AG10803 (cell line): ENCODE results near the gene EIF4G3.

Experiments
- DNase-seq: peaks from one replicate; pipeline ENCODE4 v3.0.0; 2010; ENCODE audit warnings: low read depth
- H3K4me3 ChIP-seq: 2 replicates; pipeline ENCODE4 v1.5.1; 2011; ENCODE audit warnings: mild to moderate bottlenecking, low read length, control low read depth
- CTCF ChIP-seq: conservative IDR thresholded peaks from 2 replicates; pipeline ENCODE4 v1.5.1; 2011; ENCODE audit warnings: mild to moderate bottlenecking, low read length, control low read depth, inconsistent platforms

Gene EIF4G3

GRCh38 chr1:21115098-21115760 is 61.5 kb downstream of the EIF4G3 start:
- H3K4me3 ChIP-seq, result no peak overlapping the region
- no peak for DNase-seq
- TF ChIP-seq CTCF, result no peak

GRCh38 chr1:21114431-21114830 is 62.3 kb downstream of the EIF4G3 start:
- TF ChIP-seq CTCF, result no peak
- H3K4me3 ChIP-seq, result no peak overlapping the region
- no peak for DNase-seq

GRCh38 chr1:21110163-21110562 is 66.5 kb downstream of the EIF4G3 start:
- H3K4me3 ChIP-seq, result no peak overlapping the region
- DNase-seq, result no peak
- TF ChIP-seq CTCF, result no peak

GRCh38 chr1:21106709-21107108 is 70.0 kb downstream of the EIF4G3 start:
- TF ChIP-seq CTCF, result no peak
- DNase-seq, result no peak
- no peak overlapping the region for H3K4me3 ChIP-seq

- no peak for DNase-seq
- no peak for TF ChIP-seq CTCF
- no peak overlapping the region for H3K4me3 ChIP-seq
Observed at GRCh38 chr1:21106238-21106637, 70.5 kb downstream of the EIF4G3 start.

GRCh38 chr1:21105807-21106206 is 70.9 kb downstream of the EIF4G3 start:
- H3K4me3 ChIP-seq, result no peak overlapping the region
- no peak for DNase-seq
- TF ChIP-seq CTCF, result no peak

- H3K4me3 ChIP-seq, result no peak overlapping the region
- no peak for DNase-seq
- no peak for TF ChIP-seq CTCF
Observed at GRCh38 chr1:21104683-21105082, 72.0 kb downstream of the EIF4G3 start.
